ENCODE data around the gene KLHL36.
"Not testable (repeated sequence)": the region's sequence is repeated elsewhere in the genome, so short reads cannot be mapped to it uniquely, and the experiment has no call there.

Gene KLHL36

DNA sequence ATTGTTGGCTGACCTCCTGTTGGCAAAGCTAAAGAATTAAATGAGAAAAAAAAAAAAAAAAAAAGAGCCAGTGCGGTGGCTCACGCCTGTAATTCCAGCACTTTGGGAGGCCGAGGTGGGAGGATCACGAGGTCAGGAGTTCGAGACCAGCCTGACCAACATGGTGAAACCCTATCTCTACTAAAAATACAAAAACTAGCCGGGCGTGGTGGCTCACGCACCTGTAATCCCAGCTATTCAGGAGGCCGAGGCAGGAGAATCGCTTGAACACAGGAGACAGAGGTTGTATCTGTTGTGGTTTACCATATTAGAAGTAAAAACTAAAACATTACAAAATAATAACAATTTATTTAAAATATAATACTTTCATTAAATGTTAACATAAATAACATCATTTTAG lies 45.6 kb downstream of the KLHL36 start:
- DNase-seq (ENCODE audit: low read depth in 2 of 2), result not testable (repeated sequence)

DNA sequence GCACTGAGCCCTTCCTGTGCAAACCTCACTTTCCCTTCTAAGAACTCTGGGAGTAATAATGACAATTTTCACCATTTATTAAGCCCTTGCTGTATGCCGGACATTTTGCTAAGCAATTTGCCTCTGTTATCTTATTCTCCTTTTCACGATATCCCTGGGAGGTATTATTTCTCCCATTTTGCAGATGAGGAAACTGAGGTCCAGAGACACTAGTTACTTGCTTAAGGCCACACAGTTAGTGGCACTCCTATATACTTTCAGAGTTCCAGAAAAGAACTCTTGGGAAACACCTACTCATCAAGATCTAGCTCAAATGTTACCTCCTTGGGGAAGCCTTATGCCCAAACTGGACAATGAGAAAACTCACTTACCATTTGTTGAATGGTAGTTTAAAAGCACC lies 46.7 kb downstream of the KLHL36 start:
- no peak for DNase-seq (ENCODE audit: low read depth in 2 of 2)

DNA sequence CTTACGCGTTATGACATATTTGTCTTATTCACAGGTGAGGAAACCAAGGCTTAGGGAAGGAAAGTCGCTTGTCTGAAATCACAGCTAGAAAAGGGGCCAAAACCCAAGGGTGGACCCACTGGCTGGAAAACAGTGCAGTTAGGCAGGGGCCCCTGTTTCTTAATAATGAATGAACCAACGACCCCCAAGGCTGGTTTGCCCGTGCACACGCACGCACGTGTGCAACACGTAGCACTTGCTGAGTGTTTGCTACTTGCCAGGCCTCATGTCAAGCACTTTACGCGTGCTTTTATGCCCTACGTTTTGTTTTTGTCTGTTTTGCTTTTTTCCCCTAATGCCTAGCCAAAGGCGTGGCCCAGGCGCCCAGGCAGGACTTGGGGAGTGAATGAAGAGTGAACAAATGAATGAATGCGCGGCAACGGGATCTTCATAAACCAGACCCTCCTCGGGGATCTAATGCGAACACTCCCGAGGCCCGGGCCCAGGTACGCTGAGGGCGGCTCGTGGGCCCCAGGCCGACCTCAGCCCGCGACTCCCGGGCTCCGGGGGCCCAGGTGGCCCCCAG lies 50.9 kb downstream of the KLHL36 start:
- no peak for DNase-seq (ENCODE audit: low read depth in 2 of 2)

DNA sequence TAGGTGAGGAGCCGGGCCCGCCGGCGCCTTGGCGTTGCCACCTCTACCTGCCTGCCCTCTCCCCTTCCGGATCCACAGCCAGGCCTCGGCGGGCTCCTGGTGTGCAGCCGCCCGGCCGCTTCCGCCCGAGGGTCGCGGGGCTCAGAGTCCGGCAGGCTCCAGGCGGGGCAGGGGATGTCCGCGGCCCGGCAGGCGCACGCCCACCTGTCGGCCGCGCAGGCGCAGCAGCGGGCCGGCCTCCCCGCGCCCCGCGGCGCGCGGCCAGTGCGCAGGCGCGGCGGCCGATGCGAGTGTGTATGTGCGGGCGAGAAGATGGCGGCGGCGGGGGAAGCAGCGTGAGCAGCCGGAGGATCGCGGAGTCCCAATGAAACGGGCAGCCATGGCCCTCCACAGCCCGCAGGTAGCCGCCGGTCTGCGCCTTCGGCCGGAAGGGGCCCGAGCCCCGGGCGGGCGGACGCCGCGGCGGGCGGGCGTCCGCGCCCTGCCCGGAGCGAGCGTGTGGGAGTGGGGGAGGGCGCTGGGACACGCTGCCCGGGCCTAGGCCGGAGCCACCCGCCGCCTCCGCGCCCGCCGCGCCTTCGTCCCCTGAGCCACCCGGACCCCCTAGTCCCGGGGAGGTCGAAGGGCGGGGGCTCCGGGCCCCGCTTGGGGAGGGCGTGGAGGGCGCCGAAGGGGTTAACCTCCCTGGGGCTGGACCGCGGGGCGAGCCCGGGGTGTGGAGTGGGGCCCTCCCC lies 51.6 kb downstream of the KLHL36 start, which contains the start of gene USP10:
Gene USP10, plus strand, starts transcription at position 289 of the 734 bp plus-strand sequence. Its CDS starts 91 bp downstream, at position 380.
- peak; percentile 77 to 82 for DNase-seq (ENCODE audit: low read depth in 2 of 2)

DNA sequence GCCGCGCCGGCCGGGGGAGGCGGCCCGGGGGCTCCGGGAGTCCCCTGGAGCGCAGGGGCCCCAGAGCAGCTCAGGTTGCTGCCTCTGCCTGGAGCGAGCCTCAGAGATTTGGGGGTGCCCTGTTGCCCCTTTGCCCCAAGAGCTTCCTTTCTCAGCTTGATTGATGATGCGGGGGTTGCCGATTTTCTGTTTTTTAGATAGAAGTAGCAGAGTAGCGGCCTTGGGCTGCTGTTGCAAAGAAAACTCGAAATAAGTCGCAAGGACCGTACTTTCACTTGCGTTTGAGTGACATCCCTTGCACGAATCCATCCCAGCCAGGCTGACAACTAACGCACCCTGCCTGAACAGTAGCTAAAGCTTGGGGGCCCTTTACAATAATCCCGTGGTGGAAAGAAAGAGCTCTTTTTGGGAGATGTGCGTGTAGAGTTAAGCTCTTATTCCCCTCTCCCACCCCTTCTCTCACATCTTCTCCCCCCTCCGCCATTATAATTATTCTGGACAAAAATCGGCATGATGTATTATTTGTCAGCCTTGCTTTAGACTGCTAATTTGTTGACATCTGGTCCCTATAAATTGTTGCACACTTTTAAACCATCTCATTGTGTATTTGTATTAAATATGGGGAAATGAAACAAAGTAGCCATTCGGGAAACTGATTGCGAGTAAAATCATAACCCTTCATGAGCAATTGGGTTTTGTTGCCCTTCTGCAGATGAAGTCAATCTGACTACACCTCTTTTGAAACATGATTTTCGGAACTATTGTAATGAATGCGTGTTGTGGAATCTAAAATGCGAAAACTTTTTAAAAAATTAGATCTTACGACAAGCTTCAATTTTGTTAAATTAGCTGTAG lies 52.4 kb downstream of the KLHL36 start:
- peak in 1 of 2 donors; percentile 7 for DNase-seq (ENCODE audit: low read depth in 2 of 2)

DNA sequence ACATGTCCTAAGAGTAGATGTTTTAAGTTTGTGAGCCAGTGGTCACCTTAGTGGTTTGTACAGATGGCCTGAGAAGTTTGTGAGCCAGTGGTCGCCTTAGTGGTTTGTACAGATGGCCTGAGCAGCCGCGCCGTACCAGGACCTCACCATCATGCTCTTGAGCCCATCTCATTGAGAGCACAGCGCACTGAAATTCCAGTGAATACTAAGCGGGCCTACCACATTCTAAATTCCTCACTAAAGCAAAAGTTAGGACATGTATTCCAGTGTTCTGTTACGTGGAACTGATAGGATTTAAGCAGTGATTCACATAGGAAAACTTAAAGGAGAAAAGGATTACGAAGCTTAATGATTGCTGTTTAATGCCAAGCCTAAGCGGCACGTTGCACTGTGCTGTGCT lies 55.4 kb downstream of the KLHL36 start:
- no peak for DNase-seq (ENCODE audit: low read depth in 2 of 2)

DNA sequence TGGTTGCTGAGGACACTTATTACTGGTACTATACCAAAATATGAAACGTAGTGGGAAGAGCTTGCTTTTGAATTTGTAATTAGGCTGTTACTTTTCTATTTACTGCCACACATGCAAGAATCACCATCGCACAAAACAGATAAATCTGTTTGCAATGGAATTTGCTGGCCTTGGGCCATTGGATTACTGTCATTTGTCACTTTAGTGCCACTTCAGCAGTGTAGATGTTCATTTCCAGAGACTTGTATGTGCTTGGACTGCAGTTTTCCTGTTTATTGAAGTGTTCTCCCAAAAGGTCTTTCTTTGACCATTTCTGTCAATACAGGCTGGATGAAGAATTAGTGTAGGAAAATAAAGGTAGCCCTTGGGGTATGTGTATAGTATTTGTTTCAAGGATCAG lies 55.9 kb downstream of the KLHL36 start:
- DNase-seq (ENCODE audit: low read depth in 2 of 2), result no peak

DNA sequence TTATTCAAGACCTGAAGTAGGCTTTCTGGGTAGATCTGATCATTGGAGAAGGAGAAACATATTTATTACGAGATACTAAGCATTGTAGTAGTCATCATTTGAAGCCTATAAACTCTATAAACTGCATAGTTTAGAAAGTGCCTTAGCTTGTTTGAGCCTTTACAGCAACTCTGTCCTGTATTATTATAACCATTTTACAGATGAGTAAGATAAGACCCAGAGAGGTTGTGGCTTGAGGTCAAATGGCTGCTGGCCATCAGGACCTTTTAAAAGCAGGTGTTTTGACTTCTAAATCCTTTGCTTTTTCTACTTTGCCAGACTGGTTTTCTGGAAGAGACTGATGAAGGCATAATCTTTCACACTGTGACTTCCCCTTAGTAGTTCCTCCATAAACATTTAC lies 58.5 kb downstream of the KLHL36 start:
- no peak for DNase-seq (ENCODE audit: low read depth in 2 of 2)

DNA sequence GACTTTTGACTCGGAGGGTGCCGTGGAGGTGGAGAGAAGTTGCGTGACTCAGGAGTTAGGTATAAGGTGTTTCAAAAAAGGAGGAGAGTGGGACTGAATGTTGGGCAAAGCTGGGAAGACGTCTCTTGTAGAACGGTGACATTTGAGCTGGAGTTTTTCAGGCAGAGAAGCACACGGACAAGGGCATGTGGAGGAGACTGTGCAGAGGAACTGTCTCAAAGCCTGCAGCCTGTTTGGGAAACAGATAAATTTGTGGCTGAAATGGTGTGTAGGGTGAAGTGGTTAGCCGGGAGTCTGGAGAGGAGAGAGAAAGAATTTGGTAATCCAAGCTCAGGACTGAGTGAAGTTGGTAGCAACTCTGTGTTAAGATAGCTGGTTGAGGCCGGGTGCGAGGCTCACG lies 61.3 kb downstream of the KLHL36 start:
- no peak for DNase-seq (ENCODE audit: low read depth in 2 of 2)

DNA sequence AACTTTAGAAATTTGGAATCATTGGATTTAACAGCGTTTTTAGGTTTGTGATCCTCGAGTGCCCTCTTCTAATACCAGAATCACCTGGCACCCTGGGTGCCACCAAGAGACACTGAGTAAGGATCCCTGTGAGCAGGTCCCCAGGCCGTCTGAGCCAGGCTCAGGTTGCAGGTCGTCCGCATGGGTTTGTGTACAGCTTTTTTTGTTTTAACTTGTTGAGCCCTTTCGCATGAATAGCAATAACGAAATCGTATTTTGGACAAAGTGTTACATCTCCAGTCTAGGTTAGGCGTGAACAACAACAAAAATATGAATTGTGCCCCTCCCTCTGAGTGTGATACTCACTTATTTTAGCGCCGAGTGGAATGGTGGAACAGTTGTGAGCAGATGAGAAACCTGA lies 62.4 kb downstream of the KLHL36 start:
- DNase-seq (ENCODE audit: low read depth in 2 of 2), result no peak
